Hepatocyte (in vitro differentiated cells): Measurements from ENCODE around the gene ICE2. TPM values are rescaled to one million over a fixed set of nuclear protein-coding genes. Genes with fewer than 3 reads are reported as not detected.

Source experiments
- DNase-seq: peaks from one replicate; pipeline ENCODE4 v3.0.0-alpha.2; 2016; ENCODE audit warnings: low spot score
- H2AFZ ChIP-seq: fragments of 200-600 bp; sonication (generic); 2 replicates; pipeline ENCODE4 v1.6.0; 2016; ENCODE audit warnings: antibody characterized with exemption, mild to moderate bottlenecking
- H3K27ac ChIP-seq: fragments of 200-600 bp; sonication (generic); 2 replicates; pipeline ENCODE4 v1.5.1; 2016; ENCODE audit warnings: mild to moderate bottlenecking
- H3K27me3 ChIP-seq: fragments of 200-600 bp; sonication (generic); 2 replicates; pipeline ENCODE4 v1.6.1; 2016
- H3K36me3 ChIP-seq: fragments of 200-600 bp; sonication (generic); replicated peaks from 2 replicates; pipeline ENCODE4 v1.5.1; 2016; ENCODE audit warnings: low read depth; ENCODE audit not compliant: insufficient read depth
- H3K4me1 ChIP-seq: fragments of 200-600 bp; sonication (generic); 2 replicates; pipeline ENCODE4 v1.5.1; 2016; ENCODE audit warnings: mild to moderate bottlenecking, moderate library complexity; ENCODE audit not compliant: insufficient read depth
- H3K4me2 ChIP-seq: fragments of 200-600 bp; sonication (generic); 2 replicates; pipeline ENCODE4 v1.6.0; 2016
- H3K4me3 ChIP-seq: fragments of 200-600 bp; sonication (generic); 2 replicates; pipeline ENCODE4 v1.5.1; 2016; ENCODE audit warnings: mild to moderate bottlenecking
- H3K79me2 ChIP-seq: fragments of 200-600 bp; sonication (generic); 2 replicates; pipeline ENCODE4 v1.6.0; 2017; ENCODE audit warnings: mild to moderate bottlenecking
- H3K9me2 ChIP-seq: fragments of 200-600 bp; sonication (generic); replicated peaks from 2 replicates; pipeline ENCODE4 v1.6.0; 2017; ENCODE audit warnings: mild to moderate bottlenecking; ENCODE audit not compliant: insufficient read depth
- H3K9me3 ChIP-seq: fragments of 200-600 bp; sonication (generic); 2 replicates; pipeline ENCODE4 v1.5.1; 2016; ENCODE audit warnings: low read depth, mild to moderate bottlenecking
- H4K20me1 ChIP-seq: fragments of 200-600 bp; sonication (generic); 2 replicates; pipeline ENCODE4 v1.6.0; 2016; ENCODE audit warnings: mild to moderate bottlenecking; ENCODE audit not compliant: insufficient read depth, poor library complexity, severe bottlenecking
- CTCF ChIP-seq: fragments of 200-600 bp; sonication (generic); IDR thresholded peaks from 2 replicates; pipeline ENCODE4 v1.5.1; 2016; ENCODE audit warnings: antibody characterized with exemption, mild to moderate bottlenecking; ENCODE audit not compliant: poor library complexity
- EZH2 ChIP-seq: fragments of 200-600 bp; sonication (generic); IDR thresholded peaks from 2 replicates; pipeline ENCODE4 v1.6.1; 2016; ENCODE audit warnings: antibody characterized with exemption, mild to moderate bottlenecking, borderline replicate concordance
- EZH2phosphoT487 ChIP-seq: fragments of 200-600 bp; sonication (generic); IDR thresholded peaks from one replicate; pipeline ENCODE4 v1.6.1; 2018; ENCODE audit warnings: antibody characterized with exemption, mild to moderate bottlenecking, low read depth, moderate library complexity; ENCODE audit not compliant: unreplicated experiment, severe bottlenecking
- WGBS: methylation state at CpG from one replicate; pipeline ENCODE4 v1.1.6; 2016; ENCODE audit warnings: low lambda C conversion rate; ENCODE audit errors: missing lambda C conversion rate; 5-methylcytosine and 5-hydroxymethylcytosine counted together
- polyA plus RNA-seq: library from polyadenylated mRNA; unstranded; fragments of >200 nt; fragmentation: Nextera tagmentation; extraction: Ambion mirVana; gene quantifications from 2 replicates; pipeline ENCODE4 v1.2.1, GENCODE V29; 2016
- total RNA-seq: library from RNA; depleted of rRNA; stranded (reverse); fragments of >200 nt; gene quantifications from 2 replicates; pipeline ENCODE4 v1.2.3, GENCODE V29; 2014

Gene ICE2
- total and polyA plus RNA-seq, 2 experiments from 2014 or later, result 15.8 to 35.4 TPM

- H4K20me1 ChIP-seq, result no peaks in the 10 kb centered on the region
- H3K36me3 ChIP-seq, result no peaks in the 10 kb centered on the region
- H2AFZ ChIP-seq, result no peak overlapping the region
- H3K9me2 ChIP-seq, result no peaks in the 10 kb centered on the region
- peaks cover 64% of the 10 kb centered on the region for H3K4me1 ChIP-seq
- peak overlapping the region; percentile 91 for H3K27ac ChIP-seq
- H3K27me3 ChIP-seq, result no peaks in the 10 kb centered on the region
- no peak for DNase-seq
- H3K4me2 ChIP-seq, result peak overlapping the region; percentile 12
- H3K4me3 ChIP-seq, result no peak overlapping the region
- H3K9me3 ChIP-seq, result no peaks in the 10 kb centered on the region
- peaks cover 85% of the 10 kb centered on the region for H3K79me2 ChIP-seq
- 61% methylated on average over 4 of the region's 4 CpGs for WGBS
- TF ChIP-seq EZH2 (no peak), EZH2phosphoT487 (no peak), CTCF (no peak)
These were observed 104.7 kb downstream of the ICE2 start for GRCh38 chr15:60374209-60374608.

- no peak overlapping the region for H2AFZ ChIP-seq
- H4K20me1 ChIP-seq, result peaks cover 2% of the 10 kb centered on the region
- peaks cover 63% of the 10 kb centered on the region for H3K4me1 ChIP-seq
- 66% methylated on average over 2 of the region's 2 CpGs for WGBS
- TF ChIP-seq EZH2 (no peak), CTCF (no peak), EZH2phosphoT487 (no peak)
- H3K9me3 ChIP-seq, result no peaks in the 10 kb centered on the region
- H3K9me2 ChIP-seq, result no peaks in the 10 kb centered on the region
- H3K36me3 ChIP-seq, result no peaks in the 10 kb centered on the region
- no peaks in the 10 kb centered on the region for H3K27me3 ChIP-seq
- H3K4me2 ChIP-seq, result peak overlapping the region; percentile 12
- H3K4me3 ChIP-seq, result no peak overlapping the region
- peak overlapping the region; percentile 91 for H3K27ac ChIP-seq
- no peak for DNase-seq
- peaks cover 87% of the 10 kb centered on the region for H3K79me2 ChIP-seq
These were observed 105.2 kb downstream of the ICE2 start for GRCh38 chr15:60373745-60374144.

- H4K20me1 ChIP-seq, result peaks cover 5% of the 10 kb centered on the region
- 90% methylated on average over 3 of the region's 3 CpGs for WGBS
- no peaks in the 10 kb centered on the region for H3K36me3 ChIP-seq
- no peaks in the 10 kb centered on the region for H3K9me2 ChIP-seq
- H3K27ac ChIP-seq, result peak overlapping the region; percentile 91
- peaks cover 59% of the 10 kb centered on the region for H3K4me1 ChIP-seq
- H3K9me3 ChIP-seq, result no peaks in the 10 kb centered on the region
- no peak for DNase-seq
- H3K4me2 ChIP-seq, result no peak overlapping the region
- H3K27me3 ChIP-seq, result no peaks in the 10 kb centered on the region
- TF ChIP-seq CTCF (no peak), EZH2 (no peak), EZH2phosphoT487 (no peak)
- H2AFZ ChIP-seq, result no peak overlapping the region
- no peak overlapping the region for H3K4me3 ChIP-seq
- peaks cover 85% of the 10 kb centered on the region for H3K79me2 ChIP-seq
These were observed 105.6 kb downstream of the ICE2 start for GRCh38 chr15:60373327-60373726.

- no peaks in the 10 kb centered on the region for H3K9me3 ChIP-seq
- H3K27ac ChIP-seq, result peak overlapping the region; percentile 91
- no peaks in the 10 kb centered on the region for H3K9me2 ChIP-seq
- H3K4me2 ChIP-seq, result no peak overlapping the region
- H3K36me3 ChIP-seq, result no peaks in the 10 kb centered on the region
- no peak overlapping the region for H3K4me3 ChIP-seq
- H4K20me1 ChIP-seq, result peaks cover 5% of the 10 kb centered on the region
- H2AFZ ChIP-seq, result no peak overlapping the region
- no peaks in the 10 kb centered on the region for H3K27me3 ChIP-seq
- TF ChIP-seq EZH2 (no peak), CTCF (no peak), EZH2phosphoT487 (no peak)
- WGBS, result 100% methylated on average over 1 of the region's 1 CpG
- H3K4me1 ChIP-seq, result peaks cover 59% of the 10 kb centered on the region
- no peak for DNase-seq
- H3K79me2 ChIP-seq, result peaks cover 79% of the 10 kb centered on the region
These were observed 106.2 kb downstream of the ICE2 start for GRCh38 chr15:60372756-60373155.
